ACHN (cell line): ENCODE measurements around the gene MT1X.
"Not testable (repeated sequence)": the region's sequence is repeated elsewhere in the genome, so short reads cannot be mapped to it uniquely, and the experiment has no call there.

Source experiments
- DNase-seq: peaks from one replicate; pipeline ENCODE4 v3.0.0-alpha.2; 2015
- in situ Hi-C: cut with HindIII; loops from 2 replicates; pipeline ENCODE4 v1.10.0; 2017; ENCODE audit warnings: low sequenced_read_pairs, low pct_ligation_motif_present, low pct_unique_long_range_greater_than_20kb

The MT1X gene

DNA sequence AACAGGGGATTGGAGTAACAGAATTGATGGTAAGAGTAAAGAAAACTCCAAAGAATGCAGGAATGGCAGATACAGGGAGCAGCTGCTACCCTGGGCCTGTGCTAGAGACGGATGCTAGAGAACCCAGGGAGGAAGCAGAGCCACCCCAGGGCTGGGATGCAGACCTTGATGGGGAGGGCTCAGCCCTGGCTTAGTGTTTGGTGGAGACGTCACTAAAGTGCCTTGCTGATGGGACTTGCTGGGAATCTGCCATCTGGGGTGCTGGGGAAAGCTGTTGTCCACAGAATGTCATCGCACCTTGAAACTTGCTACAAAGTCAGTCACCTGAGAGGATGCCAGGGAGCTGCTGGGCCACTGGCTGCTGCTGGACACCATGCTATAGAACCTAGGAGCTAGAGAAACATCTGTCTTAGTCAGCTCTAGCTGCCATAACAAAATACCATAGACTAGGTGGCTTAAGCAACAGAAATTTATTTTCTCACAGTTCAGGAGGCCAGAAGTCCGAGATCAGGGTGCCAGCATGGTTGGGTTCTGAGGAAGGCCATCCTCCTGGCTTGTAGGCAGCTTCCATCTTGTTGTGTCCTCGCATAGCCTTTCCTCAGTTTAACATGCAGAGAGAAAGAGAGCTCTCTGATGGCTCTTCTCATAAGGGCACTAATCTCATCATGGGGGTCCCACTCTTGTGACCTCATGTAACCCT is 15.3 kb downstream of the MT1X start:
- no peak for DNase-seq
- in situ Hi-C loops = no loop called here

DNA sequence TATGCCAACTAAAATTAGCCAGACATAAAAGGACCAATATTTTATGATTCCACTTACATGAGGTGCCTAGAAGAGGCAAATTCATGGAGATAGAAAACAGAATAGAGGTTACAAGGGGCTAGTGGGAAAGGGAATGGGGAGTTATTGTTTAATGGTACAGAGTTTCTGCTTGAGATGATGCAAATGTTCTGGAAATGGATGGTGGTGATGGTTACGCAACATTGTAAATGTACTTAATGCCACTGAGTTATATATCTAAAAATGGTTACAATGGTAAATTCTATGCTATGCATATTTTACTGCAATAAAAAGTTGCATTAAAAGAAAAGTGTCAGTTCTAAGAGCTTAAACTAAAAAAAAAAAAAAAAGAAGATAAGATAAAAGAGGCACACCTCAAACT is 17.9 kb downstream of the MT1X start:
- in situ Hi-C loops = no loop called here
- DNase-seq = no peak

DNA sequence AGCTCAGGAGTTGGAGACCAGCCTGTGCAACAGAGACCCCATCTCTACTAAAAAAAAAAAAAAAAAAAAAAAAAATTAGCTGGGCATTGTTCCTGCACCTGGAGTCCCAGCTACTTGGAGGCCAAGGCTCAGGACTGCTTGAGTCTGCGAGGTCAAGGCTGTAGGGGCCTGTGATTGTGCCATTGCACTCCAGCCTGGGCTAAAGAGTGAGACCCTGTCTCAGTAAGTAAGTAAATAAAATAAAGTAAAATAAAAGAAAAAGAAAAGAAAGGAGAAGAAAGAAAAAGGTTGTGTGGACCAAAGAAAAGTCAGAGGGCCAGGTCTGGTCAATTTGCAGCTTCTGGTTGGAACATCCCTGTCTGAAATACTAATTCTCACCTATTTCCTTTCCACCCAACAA is 18.4 kb downstream of the MT1X start:
- in situ Hi-C loops = no loop called here
- DNase-seq = no peak

DNA sequence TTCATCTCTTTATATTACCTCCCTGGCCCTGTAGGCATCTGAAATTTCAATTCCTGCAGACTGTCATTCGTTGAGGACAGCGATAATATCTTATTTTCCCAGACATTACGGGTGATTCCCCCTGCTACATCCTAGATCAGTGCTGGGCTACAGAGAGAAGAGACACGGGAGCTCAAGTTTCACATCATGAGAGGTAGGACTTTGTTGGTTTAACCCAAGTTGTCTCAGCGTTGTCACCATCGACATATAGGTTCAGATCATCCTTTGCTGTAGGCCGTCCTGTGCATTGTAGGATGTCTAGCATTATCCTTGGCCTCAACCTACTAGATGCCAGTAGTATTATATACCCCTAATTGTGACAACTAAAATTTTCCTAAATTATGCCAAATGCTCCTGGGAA is 19.3 kb downstream of the MT1X start:
- in situ Hi-C loops = no loop called here
- DNase-seq = no peak

DNA sequence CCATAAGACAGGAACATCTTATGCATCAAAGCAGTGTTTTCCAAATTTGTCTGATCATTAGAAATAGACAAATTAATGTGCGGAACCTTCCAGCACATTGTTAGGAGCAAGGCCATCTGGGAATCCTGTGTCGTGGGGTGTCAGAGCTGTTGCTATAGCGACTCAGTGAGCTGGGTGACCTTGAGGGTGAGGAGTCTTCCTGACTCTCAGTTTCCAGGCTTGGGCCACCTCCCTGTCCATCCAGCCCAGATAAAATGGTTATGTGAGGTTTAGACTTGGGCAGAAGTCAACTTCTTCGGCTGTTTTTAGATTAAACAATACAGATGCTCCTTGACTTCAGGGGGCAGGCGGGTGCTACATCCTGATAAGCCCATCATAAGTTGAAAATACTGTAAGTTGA is 20.6 kb downstream of the MT1X start:
- in situ Hi-C loops = no loop called here

DNA sequence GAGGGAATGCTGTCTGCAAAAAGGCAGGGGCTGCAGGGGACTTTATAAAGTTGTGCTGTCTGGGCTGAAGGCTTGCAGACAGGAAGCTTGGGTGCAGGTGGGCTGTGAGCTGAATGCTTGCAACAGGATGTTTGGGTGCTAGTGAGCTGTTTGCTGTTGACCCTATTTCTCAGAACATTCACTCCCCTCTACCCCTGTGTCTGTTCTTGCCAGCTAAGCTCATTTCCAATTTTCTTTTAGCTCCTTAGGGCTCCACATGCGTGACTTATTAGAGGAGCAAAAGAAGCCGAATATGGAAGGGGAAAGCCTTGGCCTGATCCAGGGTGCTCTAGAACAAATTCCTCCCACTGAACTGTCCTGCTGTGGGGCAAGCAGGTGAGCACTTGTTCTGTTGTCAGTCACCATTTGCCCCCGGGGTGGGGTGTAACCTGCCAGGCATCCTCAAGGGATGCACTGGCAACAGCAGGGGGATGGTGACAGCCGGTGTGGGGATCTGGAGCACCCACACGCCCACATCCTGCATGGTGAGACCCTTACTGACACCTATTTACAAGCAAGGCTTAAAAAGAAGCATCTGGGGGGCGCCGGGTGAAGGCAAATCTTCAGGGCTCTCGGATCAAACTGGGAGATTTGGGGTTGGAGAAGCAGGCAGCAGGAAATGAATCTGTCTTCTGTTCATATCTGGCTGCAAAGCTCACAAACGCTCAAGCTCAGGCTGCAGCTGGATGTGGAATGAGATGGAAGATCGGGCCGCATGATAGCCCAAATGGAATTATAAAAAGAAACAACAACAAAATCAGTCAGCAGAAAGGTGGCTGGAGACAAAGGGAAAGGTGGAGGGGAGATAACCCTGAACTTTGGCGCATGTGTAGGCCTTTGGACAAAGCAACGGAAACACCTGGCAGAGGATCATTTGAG is 26.5 kb downstream of the MT1X start:
- in situ Hi-C loops = no loop called here
- no peak for DNase-seq

More for the DNA sequence above, 20.6 kb downstream of the MT1X start:
- DNase-seq = no peak

DNA sequence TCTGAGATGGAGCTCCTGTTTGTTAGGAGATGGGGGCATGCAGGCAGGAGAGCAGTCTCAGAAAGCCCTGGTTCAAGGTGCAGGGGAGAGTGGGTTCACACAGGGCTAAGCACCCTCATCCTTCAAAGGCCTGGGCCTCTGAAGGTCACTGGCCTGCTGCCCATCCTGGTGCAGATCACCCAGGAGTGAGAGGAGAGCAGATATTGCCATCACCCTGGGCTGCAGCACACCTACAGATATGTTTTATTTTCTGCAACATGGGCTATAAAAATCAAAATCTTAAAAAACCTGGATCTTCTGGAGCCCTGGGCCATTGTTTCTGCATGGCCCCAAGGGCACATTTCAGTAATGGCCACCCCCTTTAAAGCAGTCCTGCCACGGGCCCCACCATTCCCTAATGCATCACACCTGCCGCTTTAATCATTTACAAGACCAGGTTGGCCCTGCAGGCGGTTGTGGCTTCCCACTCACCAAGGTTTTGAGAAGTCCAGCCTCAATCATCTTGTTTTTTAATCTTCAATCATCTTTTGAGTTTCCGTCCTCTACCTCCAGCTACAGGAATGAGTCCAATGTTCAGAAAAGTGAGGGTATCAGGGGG is 27.3 kb downstream of the MT1X start:
- in situ Hi-C loops = no loop called here
- DNase-seq = no peak

DNA sequence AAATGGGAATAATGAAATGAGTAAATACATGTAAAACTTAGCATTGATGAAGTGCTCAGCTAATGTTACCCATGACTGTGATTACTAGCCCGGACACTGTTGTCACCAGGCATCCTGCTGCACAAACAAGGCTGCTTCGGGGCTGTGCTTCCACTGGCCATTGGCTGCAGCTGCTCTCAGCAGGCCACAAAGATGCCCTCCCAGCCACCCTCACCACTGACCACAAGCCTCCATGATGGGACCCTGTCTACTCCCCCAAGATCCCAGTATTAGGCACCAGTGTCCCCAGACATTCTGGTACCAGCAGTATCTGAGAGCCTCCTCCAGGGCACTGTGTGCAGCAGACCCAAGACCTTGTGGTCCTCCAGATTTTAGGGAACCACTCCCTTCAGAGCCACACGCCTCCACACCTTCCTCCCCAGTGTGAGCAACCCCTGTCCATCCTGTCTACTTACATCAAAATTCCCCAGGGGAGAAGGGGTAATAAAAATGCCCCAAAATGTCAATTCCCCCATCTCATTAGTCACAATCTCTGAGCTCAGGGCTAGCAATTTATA is 28.0 kb downstream of the MT1X start:
- in situ Hi-C loops = no loop called here
- DNase-seq = no peak

DNA sequence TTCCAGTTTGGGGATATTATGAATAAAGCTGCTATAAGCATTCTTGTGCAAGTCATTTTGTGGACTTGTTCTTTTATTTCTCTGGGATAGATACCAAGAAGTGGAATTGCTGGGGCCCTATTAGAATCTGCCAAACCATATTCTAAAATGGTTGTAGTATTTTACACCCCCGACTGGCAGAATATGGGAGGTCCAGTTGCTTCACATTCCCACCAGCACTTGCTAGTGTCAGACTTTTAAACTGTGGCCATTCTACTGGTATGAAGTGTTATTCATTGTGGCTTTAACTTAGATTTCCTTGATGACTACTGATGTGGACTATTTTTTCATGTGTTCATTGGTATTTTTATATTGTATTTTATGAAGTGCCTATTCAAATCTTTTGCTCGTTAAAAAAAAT is 29.6 kb downstream of the MT1X start:
- in situ Hi-C loops = no loop called here

DNA sequence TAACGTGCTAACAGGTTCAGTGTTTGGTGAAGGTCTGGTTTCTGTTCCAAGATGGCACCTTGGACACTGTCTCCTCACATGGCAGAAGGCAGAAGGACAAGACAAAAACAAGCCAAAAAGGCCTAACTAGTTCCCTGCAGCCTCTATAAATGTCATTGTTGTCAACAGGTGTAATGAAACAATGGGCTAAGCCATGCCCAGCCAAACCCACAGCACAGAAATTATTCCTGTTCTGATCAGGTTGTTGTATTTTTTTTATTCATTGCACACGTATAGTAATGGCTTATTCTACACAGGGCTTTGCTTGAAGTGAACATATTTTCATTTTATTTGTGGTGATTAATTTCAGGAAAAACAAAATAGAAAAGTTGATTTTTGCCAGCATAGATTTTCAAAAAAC is 31.5 kb downstream of the MT1X start:
- in situ Hi-C loops = no loop called here
- no peak for DNase-seq

More for the DNA sequence above, 29.6 kb downstream of the MT1X start:
- no peak for DNase-seq

DNA sequence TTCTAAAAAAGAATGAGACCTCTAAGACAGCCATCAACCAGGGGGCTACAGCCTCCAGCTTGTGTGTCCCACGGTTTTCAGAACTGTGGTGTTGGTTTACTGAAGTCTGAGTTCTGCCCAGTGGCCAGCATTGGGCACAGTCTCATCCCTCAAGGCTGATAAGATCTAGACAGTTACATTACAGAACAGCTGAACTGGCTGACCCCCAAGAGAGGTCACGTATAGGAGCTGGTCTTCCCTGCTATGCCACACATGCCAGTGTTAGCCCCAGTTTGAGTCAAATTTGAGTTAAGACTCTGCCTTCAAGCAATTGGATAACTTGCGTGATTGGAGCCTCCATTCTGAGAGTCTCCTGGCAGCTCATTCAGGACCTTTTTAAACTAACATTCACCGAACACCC is 32.9 kb downstream of the MT1X start:
- no peak for DNase-seq
- in situ Hi-C loops = no loop called here

DNA sequence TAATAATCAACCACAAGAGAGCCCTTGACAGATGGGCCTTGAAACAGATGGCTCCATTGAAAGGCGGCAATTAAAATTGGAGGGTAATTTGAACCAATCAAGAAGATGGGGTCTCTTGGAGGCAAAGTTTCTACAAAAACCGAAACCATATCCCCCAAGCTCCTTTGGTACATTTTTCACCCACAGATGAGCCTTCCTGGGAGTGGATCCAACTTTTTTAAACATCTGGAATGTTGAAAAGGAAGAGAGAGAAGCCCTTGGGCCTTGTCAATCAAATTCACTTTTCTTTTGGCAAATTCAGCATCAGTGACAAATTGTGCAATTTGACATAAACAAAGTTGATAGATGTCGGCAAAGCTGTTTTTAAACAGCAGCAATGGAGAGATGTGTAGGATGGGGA is 34.5 kb downstream of the MT1X start:
- in situ Hi-C loops = no loop called here

DNA sequence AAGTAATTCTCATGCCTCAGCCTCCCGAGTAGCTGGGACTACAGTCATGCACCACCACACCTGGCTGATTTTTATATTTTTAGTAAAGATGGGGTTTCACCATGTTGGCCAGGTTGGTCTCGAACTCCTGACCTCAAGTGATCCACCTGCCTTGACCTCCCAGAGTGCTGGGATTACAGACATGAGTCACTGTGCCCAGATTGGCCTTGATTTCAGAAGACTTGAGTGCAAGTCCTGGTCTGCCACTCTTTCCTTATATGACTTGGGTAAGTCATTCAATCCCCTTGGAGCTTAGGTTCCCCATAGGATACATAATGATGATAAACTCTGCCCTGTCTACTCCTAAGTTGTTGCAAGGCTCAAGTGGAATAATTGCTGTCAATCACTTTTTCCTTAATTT is 35.3 kb downstream of the MT1X start:
- in situ Hi-C loops, DNase-seq: not testable (repeated sequence)

More for the DNA sequence above, 34.5 kb downstream of the MT1X start:
- DNase-seq = no peak

DNA sequence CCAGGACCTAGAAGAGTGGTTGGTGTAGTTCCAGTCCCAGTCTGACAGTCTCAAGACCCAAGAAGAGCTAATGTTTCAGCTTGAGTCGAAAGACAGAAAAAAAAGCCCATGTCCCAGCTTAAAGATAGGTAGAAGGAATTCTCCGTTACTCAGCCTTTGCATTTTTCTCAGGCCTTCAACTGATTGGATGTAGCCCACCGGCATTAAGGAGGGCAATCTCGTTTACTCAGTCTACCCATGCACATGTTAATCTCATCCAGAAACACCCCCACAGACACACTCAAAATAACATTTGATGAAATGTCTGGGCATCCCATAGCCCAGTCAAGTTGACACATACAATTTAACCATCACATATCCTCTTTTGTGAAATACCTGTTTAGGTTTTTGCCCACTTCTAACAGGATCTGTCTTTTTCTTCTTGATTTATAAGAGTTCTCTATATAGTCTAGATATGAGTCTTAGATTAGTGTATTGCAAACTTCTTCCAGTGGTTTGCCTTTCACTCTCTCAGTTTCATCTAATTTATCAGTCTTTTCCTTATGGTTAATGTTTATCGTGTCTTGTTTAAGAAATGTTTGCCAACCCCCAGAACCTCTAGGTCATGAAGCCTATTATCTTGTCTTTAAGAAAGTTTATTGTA is 40.1 kb downstream of the MT1X start:
- no peak for DNase-seq
- in situ Hi-C loops = no loop called here

DNA sequence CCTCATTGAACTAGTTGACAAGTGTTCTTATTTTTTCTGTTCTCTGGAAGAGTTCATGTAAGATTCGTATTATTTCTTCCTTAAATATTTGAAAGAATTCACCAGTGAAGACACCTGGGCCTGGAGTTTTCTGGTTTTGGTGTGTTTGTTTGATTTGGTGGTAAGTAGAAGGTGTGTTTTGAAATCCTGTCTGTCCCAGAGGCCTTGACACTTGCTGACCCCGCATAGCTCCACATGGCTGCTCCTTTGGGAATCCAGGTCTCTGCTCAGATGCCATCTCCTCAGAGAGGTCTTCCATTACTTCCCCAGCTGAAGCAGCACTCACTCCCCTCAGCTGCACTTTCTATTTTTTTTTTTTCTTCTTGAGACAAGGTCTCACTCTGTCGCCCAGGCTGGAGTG is 41.9 kb downstream of the MT1X start:
- in situ Hi-C loops = no loop called here
- DNase-seq = no peak

DNA sequence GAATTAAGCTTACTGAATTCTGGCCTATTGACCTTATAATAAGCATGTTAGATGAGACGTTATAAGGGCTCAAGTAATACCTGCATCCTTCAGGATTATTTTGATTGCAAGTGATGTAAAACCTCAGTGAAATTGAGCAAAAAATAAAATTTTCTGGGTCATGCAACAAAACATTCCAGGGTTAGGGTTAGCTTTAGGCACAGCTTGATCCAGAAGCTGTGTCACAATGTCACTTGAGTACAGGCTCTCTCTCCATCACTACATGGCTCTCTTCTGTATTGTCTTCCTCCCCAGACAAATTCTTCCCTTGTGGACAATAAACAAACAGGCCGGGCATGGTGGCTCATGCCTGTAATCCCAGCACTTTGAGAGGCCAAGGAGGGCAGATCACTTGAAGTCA is 44.0 kb downstream of the MT1X start:
- in situ Hi-C loops = no loop called here
- DNase-seq = no peak

DNA sequence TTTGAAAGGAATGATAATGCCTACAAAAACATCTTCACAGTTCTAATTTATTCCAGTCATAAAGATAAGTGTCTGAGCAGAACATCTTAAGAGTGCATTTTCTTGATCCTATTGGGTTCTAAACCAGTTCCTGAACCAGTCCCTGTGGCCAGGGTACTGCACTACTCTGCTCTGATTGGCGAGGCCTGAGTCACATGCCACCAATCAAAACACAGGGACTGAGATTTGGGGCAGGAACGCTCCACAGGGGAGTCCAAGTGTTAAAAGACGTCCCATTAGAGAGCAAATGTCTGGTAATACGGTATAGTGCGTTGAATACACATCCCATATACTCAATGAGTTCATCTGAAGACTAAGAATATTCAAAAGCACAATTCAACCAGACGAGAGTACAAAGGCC is 44.7 kb downstream of the MT1X start:
- DNase-seq = no peak
- in situ Hi-C loops = no loop called here

DNA sequence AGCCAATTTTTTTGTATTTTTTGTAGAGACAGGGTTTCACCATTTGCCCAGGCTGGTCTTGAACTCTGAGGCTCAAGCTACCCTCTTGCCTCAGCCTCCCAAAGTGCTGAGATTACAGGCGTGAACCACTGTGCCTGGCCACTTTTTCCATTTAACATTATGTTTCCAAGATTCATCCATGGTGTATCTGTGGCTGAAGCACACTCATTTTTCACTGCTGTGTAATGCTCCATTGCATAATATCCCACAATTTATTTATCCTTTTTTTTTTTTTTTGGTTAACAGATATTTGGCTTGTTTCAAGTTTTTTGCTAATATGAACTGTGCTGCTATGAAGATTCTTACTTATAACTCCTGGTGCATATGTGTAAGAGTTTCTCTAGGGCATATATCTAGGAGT is 45.8 kb downstream of the MT1X start:
- in situ Hi-C loops = no loop called here
- no peak for DNase-seq
